NT2/D1 (cell line): Measurements from ENCODE around the gene NRN1.
A peak's percentile ranks its signal among the peaks of the same experiment; 100 is the strongest.

Experiments used
- DNase-seq: peaks from one replicate; pipeline ENCODE4 v3.0.0-alpha.2; 2011; ENCODE audit warnings: low read depth, low spot score
- H3K27me3 ChIP-seq: 2 replicates; pipeline ENCODE4 v1.6.0; 2011; ENCODE audit warnings: mild to moderate bottlenecking; ENCODE audit not compliant: insufficient read length, insufficient read depth
- H3K36me3 ChIP-seq: 2 replicates; pipeline ENCODE4 v1.6.1; 2011; ENCODE audit warnings: mild to moderate bottlenecking, low read length, mixed read lengths; ENCODE audit not compliant: insufficient read depth, insufficient read length
- H3K4me1 ChIP-seq: 2 replicates; pipeline ENCODE4 v1.5.1; 2011; ENCODE audit not compliant: insufficient read depth, insufficient read length
- H3K4me3 ChIP-seq: 2 replicates; pipeline ENCODE4 v1.5.1; 2011; ENCODE audit warnings: low read depth; ENCODE audit not compliant: insufficient read length
- H3K9ac ChIP-seq: 2 replicates; pipeline ENCODE4 v1.6.0; 2011; ENCODE audit warnings: low read depth; ENCODE audit not compliant: insufficient read length
- H3K9me3 ChIP-seq: 2 replicates; pipeline ENCODE4 v1.5.1; 2011; ENCODE audit warnings: mild to moderate bottlenecking, low read length; ENCODE audit not compliant: insufficient read depth
- SUZ12 ChIP-seq: IDR thresholded peaks from 2 replicates; pipeline ENCODE4 v1.6.1; 2011; ENCODE audit not compliant: insufficient read length, insufficient read depth; ENCODE audit errors: extremely low read depth
- YY1 ChIP-seq: IDR thresholded peaks from 2 replicates; pipeline ENCODE4 v1.6.1; 2011; ENCODE audit not compliant: insufficient read length, insufficient read depth
- ZNF274 ChIP-seq: IDR thresholded peaks from 2 replicates; pipeline ENCODE4 v1.6.1; 2011; ENCODE audit warnings: mild to moderate bottlenecking, low read depth, low read length

Gene NRN1

DNA sequence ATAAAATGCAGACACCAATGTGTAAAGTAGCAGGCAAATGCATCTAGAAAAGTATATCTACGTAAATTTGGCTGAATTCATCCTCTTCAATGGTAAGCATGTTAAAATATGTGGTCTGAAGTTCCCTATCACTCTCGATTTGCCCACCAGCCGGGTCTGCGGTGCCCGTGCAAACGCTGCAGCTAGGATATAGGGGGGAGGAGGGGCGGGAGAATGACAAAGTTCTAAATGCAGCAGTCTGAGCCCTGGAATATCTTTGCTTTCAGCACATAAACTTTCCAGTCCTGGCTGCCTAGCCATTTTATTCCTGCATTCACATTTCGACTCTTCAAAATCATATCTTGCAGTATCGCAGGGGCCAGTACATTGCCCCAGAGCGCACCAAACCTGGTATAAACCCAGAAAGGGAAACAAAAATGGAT, 708 bp downstream of the NRN1 start:
- no peak for TF ChIP-seq SUZ12
- Histone ChIP-seq H3K9me3 (no peaks in the 10 kb centered on the region), H3K9ac (no peak overlapping the region), H3K36me3 (no peaks in the 10 kb centered on the region), H3K4me1 (peaks cover 3% of the 10 kb centered on the region), H3K27me3 (peaks cover 89% of the 10 kb centered on the region), H3K4me3 (peak overlapping the region; percentile 4)
- DNase-seq = no peak

DNA sequence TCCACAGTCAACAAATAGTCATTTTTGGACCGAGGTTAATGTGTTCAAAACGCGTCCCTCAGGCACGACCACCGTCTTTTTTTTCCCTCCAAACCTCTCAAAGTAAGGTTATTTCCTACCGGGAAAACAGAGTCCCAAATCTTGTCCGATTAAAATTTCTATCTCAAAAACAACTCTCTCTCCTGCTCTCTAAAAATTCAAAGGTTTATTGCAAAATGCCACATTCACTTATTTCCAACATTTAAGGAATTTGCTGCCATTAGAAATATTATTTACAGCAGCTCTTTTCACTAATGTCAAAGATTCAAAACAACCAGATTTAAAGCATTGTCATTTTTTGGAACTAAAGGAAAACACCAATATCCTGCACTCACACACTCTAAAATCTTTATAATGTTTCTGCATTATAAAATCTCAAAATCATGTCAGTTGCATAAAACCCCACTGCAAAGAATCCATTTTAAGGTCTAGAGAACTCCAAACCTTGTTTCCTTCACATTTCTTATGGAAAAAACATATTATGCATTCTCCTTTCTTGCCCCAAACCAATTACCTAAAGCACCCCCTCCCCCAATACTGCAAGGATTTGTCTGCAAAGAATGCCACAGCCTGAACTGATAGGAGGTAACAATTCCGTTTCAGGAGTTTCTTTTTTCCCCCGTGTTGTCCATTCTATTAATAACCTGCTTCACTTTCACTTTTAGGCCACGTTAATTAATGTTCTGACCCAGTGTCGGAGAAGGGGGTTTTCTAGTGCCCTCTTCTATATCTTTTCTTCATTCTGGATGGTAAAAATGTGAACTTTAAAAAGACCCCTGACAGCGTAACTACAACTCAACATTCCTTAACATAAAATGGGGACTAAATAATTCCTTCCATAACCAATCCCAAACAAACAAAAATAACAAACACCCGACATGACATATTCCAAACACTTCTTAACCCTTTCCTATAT, 1.4 kb downstream of the NRN1 start:
- H3K36me3 ChIP-seq = no peaks in the 10 kb centered on the region
- H3K27me3 ChIP-seq = peaks cover 95% of the 10 kb centered on the region
- no peak overlapping the region for H3K4me3 ChIP-seq

DNA sequence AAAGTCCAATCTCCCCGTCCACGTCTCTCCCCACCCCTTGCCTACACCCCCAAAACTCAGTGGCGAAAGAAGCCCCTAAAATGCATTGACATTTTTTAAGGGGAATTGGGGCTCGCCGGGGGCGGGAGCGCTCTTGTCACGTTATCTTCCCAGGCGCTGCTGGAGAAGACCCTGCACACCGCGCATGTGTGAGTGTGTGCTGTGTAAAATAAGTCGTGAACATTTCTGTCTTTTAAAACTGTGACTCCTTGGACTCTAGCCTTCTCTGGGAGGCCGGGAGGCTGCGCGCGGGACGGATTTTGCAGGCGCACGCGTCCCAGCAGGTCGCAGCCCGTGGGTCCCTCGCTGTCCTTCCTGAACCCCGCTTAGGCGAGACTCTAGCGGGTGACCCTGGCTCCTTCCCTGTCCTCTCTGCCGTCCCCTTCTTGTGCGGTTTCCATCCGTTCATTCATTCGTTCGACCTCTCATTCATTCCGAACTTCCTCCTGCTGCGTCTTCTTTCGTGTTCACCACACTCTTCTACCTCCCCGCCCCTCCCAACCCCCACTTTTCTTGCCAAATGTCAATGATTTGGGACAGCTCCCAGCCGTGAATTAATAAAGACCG, 2.2 kb downstream of the NRN1 start:
- TF ChIP-seq ZNF274 (no peak), YY1 (no peak), SUZ12 (no peak)
- peaks cover 6% of the 10 kb centered on the region for H3K4me1 ChIP-seq
- no peaks in the 10 kb centered on the region for H3K36me3 ChIP-seq
- H3K9ac ChIP-seq = no peak overlapping the region
- H3K27me3 ChIP-seq = peaks cover 95% of the 10 kb centered on the region
- DNase-seq = no peak
- H3K9me3 ChIP-seq = no peaks in the 10 kb centered on the region
- H3K4me3 ChIP-seq = peak overlapping the region; percentile 8

More for the DNA sequence above, 1.4 kb downstream of the NRN1 start:
- no peak for TF ChIP-seq ZNF274
- TF ChIP-seq SUZ12 = no peak
- TF ChIP-seq YY1 = no peak
- Histone ChIP-seq H3K4me1 (peaks cover 3% of the 10 kb centered on the region), H3K9me3 (no peaks in the 10 kb centered on the region), H3K9ac (no peak overlapping the region)
- no peak for DNase-seq

DNA sequence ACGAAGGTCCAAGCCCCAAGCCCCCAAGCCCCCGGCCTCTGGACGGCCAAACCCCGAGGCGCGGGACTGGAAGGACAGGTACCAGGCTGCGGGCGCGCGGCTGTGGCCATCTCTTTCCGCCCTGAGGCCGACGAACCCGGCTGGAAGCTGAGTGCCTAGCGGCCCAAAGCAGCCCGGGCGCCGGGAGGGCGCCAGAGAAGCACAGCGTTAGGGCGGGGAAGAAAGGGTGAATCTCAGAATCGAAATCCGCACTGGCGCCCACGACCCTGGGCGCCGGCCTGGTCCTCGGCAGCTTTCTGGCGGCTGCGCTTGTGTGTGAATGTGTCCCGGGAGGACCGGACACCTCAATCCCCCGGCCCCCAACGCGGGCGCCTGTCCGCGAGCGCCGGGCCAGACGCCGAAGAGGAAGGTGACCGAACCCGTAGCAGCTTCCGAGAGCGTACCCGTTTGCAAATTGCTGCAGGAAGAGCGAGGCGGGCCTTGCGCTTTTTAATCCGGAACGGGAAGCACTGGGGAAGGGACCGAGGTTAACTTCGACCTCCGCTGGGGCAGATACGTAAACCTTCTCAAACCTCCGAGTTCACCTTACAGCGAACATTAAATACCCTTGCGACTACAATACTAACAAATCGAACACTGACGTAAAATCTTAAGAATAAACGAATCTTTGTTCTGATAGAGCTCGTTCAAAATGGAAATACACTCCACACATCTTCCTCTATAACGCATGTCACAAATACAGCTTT, 2.9 kb downstream of the NRN1 start:
- Histone ChIP-seq H3K36me3 (no peaks in the 10 kb centered on the region), H3K4me3 (peak overlapping the region; percentile 45), H3K9ac (peak overlapping the region; percentile 21), H3K27me3 (peaks cover 96% of the 10 kb centered on the region), H3K9me3 (no peaks in the 10 kb centered on the region), H3K4me1 (peaks cover 10% of the 10 kb centered on the region)
- TF ChIP-seq ZNF274 (no peak), SUZ12 (peak; percentile 22)
- DNase-seq = no peak

DNA sequence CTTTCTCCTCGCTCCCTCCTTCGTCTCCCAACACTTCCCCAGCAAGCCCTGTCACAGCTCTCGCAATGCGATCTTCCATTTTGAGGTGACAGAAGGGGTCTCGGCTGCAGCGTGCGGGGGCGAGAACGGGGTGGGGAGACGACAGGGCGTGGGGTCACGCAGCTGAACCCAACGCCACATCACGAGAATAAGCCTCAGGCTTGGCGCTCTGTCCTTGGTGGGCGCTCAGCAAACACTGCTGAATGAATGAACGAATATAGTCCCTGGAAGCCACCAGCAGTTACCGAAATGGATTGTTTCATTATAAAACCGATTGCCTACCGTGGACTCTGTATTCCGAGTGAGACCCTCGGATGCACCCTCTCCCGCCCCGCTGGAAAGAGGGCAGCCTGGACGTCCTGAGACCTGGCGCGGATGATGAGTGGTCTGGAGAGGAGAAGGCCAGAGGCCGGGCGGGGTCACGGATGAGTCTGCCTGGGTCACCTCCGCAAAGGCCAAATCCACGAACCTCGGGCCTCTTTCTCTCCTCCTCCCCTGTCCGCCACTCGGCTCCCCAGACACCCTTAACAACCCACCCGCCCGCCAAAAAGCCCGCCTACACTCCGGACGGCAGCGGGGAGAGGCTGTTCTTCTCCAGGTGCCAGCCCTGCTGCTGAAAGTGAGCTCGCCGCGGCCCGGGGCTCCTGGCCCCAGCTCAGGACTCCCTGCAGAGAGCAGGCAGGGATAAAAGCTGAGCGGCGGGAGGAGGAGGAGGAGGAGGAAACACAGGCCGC, 3.7 kb downstream of the NRN1 start:
- no peak for DNase-seq
- Histone ChIP-seq H3K27me3 (peaks cover 100% of the 10 kb centered on the region), H3K9ac (no peak overlapping the region), H3K36me3 (no peaks in the 10 kb centered on the region), H3K4me3 (peak overlapping the region; percentile 45), H3K9me3 (no peaks in the 10 kb centered on the region), H3K4me1 (peaks cover 11% of the 10 kb centered on the region)
- TF ChIP-seq SUZ12 (no peak), YY1 (no peak), ZNF274 (no peak)

DNA sequence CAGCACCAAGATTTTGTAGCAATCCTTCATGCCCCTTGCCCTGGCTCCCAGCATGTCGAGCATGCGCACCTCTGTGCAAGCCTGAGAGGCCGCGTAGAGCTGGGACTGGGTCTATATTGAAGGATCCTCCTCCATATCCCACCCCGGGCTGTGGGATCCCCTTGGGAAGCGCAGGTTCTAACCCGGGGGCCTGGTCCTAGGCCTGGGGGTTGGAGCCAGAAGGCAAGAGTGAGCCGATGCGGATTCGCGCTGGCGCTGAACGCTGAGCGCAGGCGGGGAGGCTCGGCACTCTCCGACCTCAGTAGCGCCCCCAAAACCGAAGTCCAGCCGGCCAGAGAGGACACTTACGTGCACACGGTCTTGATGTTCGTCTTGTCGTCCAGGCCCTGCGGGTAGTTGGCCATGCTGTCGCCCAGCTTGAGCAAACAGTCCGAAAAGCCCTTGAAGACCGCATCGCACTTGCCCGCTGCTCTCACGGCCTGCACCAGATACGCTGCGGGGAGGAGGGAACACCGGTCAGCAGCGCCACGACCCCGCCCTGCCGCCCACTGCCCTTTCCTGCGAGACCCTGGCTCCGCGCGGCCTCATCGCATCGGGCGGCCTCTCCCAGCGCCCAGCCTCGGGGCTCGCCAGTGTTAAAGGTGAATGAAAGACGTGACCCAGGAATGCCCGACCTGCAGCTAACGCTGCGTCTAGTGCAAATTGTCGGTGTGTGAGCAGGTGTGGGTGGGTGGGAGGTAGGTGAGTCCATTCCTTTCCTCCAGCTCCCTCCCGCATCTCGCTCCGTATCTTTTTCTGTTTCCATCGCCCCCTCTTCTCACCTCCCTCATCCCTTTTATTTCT, 4.5 kb downstream of the NRN1 start:
- no peaks in the 10 kb centered on the region for H3K9me3 ChIP-seq

More for the DNA sequence above, 4.5 kb downstream of the NRN1 start:
- DNase-seq = no peak
- Histone ChIP-seq H3K4me1 (peaks cover 11% of the 10 kb centered on the region), H3K27me3 (peaks cover 100% of the 10 kb centered on the region), H3K36me3 (no peaks in the 10 kb centered on the region), H3K4me3 (peak overlapping the region; percentile 45), H3K9ac (peak overlapping the region; percentile 50)
- TF ChIP-seq YY1 (no peak), SUZ12 (peak; percentile 86)
